HCT116 (cell line): ENCODE results near the gene OR4K5. TPM values are rescaled to one million over a fixed set of nuclear protein-coding genes. Genes with fewer than 3 reads are reported as not detected.

ENCODE experiments used
- ATAC-seq: fragments of 200-7000 bp; cut with Tn5 transposase; 2 replicates; pipeline ENCODE4 v1.9.1; 2020; ENCODE audit warnings: mild to moderate bottlenecking, moderate library complexity
- BruUV-seq: library from RNA; stranded (reverse); fragments of 400-500 nt; replicated peaks from 2 replicates; lab custom pipeline; 2021; lab: Mats Ljungman, UMichigan
- CTCF ChIA-PET: fragments of 300-600 bp; sonication (Branson Sonifier 250); formaldehyde crosslinking; loops from one replicate; lab custom pipeline; 2021; ENCODE audit warnings: antibody characterized with exemption; lab: Charles Lee
- POLR2A ChIA-PET: fragments of 300-600, 350-600 bp; sonication (Branson Sonifier 250); formaldehyde crosslinking; loops from one replicate; lab custom pipeline; 2021; ENCODE audit warnings: antibody characterized with exemption; lab: Charles Lee
- RAD21 ChIA-PET, 2 experiments: fragments of 300-600 bp; sonication (Branson Sonifier 250); formaldehyde crosslinking; loops; one replicate each; lab custom pipeline; 2023; ENCODE audit warnings: low total read pairs in 2 of 2; ENCODE audit not compliant: uncharacterized antibody in 2 of 2, unreplicated experiment in 2 of 2, low non-redundant PET in 1 of 2; lab: Charles Lee
- DNase-seq: peaks from one replicate; pipeline ENCODE4 v3.0.0-alpha.2; 2010; ENCODE audit warnings: low read depth, low spot score
- H2AFZ ChIP-seq: fragments of 200-600 bp; shearing (Covaris generic), sonication (generic); 2 replicates; pipeline ENCODE4 v1.6.1; 2017; ENCODE audit warnings: low read depth, mixed run types, mixed read lengths, antibody characterized with exemption, low read length; ENCODE audit not compliant: poor library complexity, severe bottlenecking
- H3K27ac ChIP-seq: 2 replicates; pipeline ENCODE4 v1.5.1; 2012; ENCODE audit warnings: low read depth, low read length
- H3K27me3 ChIP-seq: fragments of 200-600 bp; sonication (generic); 2 replicates; pipeline ENCODE4 v1.6.1; 2016; ENCODE audit warnings: mixed run types, low read length, mixed read lengths; ENCODE audit not compliant: insufficient read depth
- H3K36me3 ChIP-seq, 2 experiments: fragments of 200-500 bp in 1 of 2; fragments of 200-600 bp in 1 of 2; sonication (Bioruptor generic) in 1 of 2; sonication (generic) in 1 of 2; 2 replicates each; pipeline versions ENCODE4 v1.5.1 to v1.6.1; 2014 to 2016; ENCODE audit warnings: low read length in 2 of 2, inconsistent platforms in 1 of 2, mixed read lengths in 1 of 2, mixed run types in 1 of 2; ENCODE audit not compliant: insufficient read depth in 2 of 2, control insufficient read depth in 1 of 2
- H3K4me1 ChIP-seq, 2 experiments: fragments of 200-600 bp in 1 of 2; sonication (generic) in 1 of 2; 2 replicates each; pipeline versions ENCODE4 v1.5.1 to v1.6.1; 2012 to 2017; ENCODE audit warnings: low read length in 2 of 2, inconsistent platforms in 1 of 2, mild to moderate bottlenecking in 1 of 2, mixed read lengths in 1 of 2, mixed run types in 1 of 2, moderate library complexity in 1 of 2; ENCODE audit not compliant: insufficient read depth in 2 of 2, control insufficient read depth in 1 of 2
- H3K4me2 ChIP-seq: fragments of 200-600 bp; sonication (generic); 2 replicates; pipeline ENCODE4 v1.6.1; 2017; ENCODE audit warnings: mixed run types, low read length, mixed read lengths
- H3K4me3 ChIP-seq, 2 experiments: fragments of 200-600 bp in 1 of 2; sonication (generic) in 1 of 2; replicated peaks in 1 of 2; 2 replicates each; pipeline ENCODE4 v1.5.1; 2011 to 2016; ENCODE audit warnings: low read length in 2 of 2, control low read depth in 1 of 2, low read depth in 1 of 2, mild to moderate bottlenecking in 1 of 2, mixed read lengths in 1 of 2, mixed run types in 1 of 2
- H3K79me2 ChIP-seq: fragments of 200-600 bp; sonication (generic); 2 replicates; pipeline ENCODE4 v1.6.1; 2017; ENCODE audit warnings: mild to moderate bottlenecking, mixed run types, low read length, moderate library complexity, mixed read lengths; ENCODE audit not compliant: insufficient read depth
- H3K9ac ChIP-seq: fragments of 200-600 bp; sonication (generic); 2 replicates; pipeline ENCODE4 v1.6.1; 2016; ENCODE audit warnings: low read length, mixed read lengths
- H3K9me2 ChIP-seq: fragments of 200-600 bp; sonication (generic), shearing (Covaris generic); 2 replicates; pipeline ENCODE4 v1.6.1; 2017; ENCODE audit warnings: mixed run types, mild to moderate bottlenecking, moderate library complexity; ENCODE audit not compliant: insufficient read depth
- H3K9me3 ChIP-seq, 2 experiments: fragments of 200-500 bp in 1 of 2; fragments of 200-600 bp in 1 of 2; sonication (Bioruptor generic) in 1 of 2; sonication (generic) in 1 of 2; 2 replicates each; pipeline ENCODE4 v1.6.1; 2014 to 2017; ENCODE audit warnings: low read length in 2 of 2, mixed read lengths in 2 of 2, inconsistent platforms in 1 of 2, low read depth in 1 of 2, mild to moderate bottlenecking in 1 of 2, mixed run types in 1 of 2, moderate library complexity in 1 of 2; ENCODE audit not compliant: control insufficient read depth in 1 of 2, insufficient read depth in 1 of 2
- H4K20me1 ChIP-seq: fragments of 200-600 bp; sonication (generic), shearing (Covaris generic); 2 replicates; pipeline ENCODE4 v1.6.1; 2017; ENCODE audit warnings: mixed run types, mild to moderate bottlenecking, moderate library complexity; ENCODE audit not compliant: insufficient read depth
- ATF3 ChIP-seq: IDR thresholded peaks from 2 replicates; pipeline ENCODE4 v1.6.1; 2012
- CBX3 ChIP-seq: IDR thresholded peaks from 2 replicates; pipeline ENCODE4 v1.6.1; 2012; ENCODE audit warnings: low read depth
- CTCF ChIP-seq, 3 experiments: fragments of 200-600 bp in 1 of 3; sonication (generic) in 1 of 3; IDR thresholded peaks in 2 of 3; conservative IDR thresholded peaks in 1 of 3; 2 replicates each; pipeline ENCODE4 v1.5.1; 2012 to 2017; ENCODE audit warnings: low read depth in 2 of 3, low read length in 2 of 3, antibody characterized with exemption in 1 of 3, borderline replicate concordance in 1 of 3, control low read depth in 1 of 3, mild to moderate bottlenecking in 1 of 3, mixed read lengths in 1 of 3, mixed run types in 1 of 3, moderate library complexity in 1 of 3; ENCODE audit not compliant: insufficient read depth in 1 of 3
- EGR1 ChIP-seq: IDR thresholded peaks from 2 replicates; pipeline ENCODE4 v1.6.1; 2012; ENCODE audit warnings: low read depth
- ELF1 ChIP-seq: IDR thresholded peaks from 2 replicates; pipeline ENCODE4 v1.6.1; 2012; ENCODE audit warnings: low read depth, borderline replicate concordance
- EZH2phosphoT487 ChIP-seq: fragments of 200-600 bp; IDR thresholded peaks from 2 replicates; pipeline ENCODE4 v1.6.1; 2018; ENCODE audit warnings: antibody characterized with exemption, borderline replicate concordance
- FOSL1 ChIP-seq: IDR thresholded peaks from 2 replicates; pipeline ENCODE4 v1.6.1; 2012; ENCODE audit warnings: low read depth
- JUND ChIP-seq: IDR thresholded peaks from 2 replicates; pipeline ENCODE4 v1.6.1; 2012
- MAX ChIP-seq: IDR thresholded peaks from 2 replicates; pipeline ENCODE4 v1.6.1; 2012
- POLR2A ChIP-seq: IDR thresholded peaks from 2 replicates; pipeline ENCODE4 v1.7.0; 2011; ENCODE audit warnings: borderline replicate concordance; ENCODE audit not compliant: insufficient read depth, insufficient read length; ENCODE audit errors: extremely low read depth
- POLR2AphosphoS5 ChIP-seq: IDR thresholded peaks from 2 replicates; pipeline ENCODE4 v1.6.1; 2011; ENCODE audit warnings: mild to moderate bottlenecking, low read depth, low read length, moderate library complexity
- RAD21 ChIP-seq: IDR thresholded peaks from 2 replicates; pipeline ENCODE4 v1.6.1; 2012; ENCODE audit warnings: low read depth, mild to moderate bottlenecking
- REST ChIP-seq: IDR thresholded peaks from 2 replicates; pipeline ENCODE4 v1.6.1; 2012; ENCODE audit warnings: low read depth
- SIN3A ChIP-seq: IDR thresholded peaks from 2 replicates; pipeline ENCODE4 v1.6.1; 2012; ENCODE audit warnings: low read depth
- SP1 ChIP-seq: IDR thresholded peaks from 2 replicates; pipeline ENCODE4 v1.6.1; 2012; ENCODE audit warnings: low read depth
- SRF ChIP-seq: IDR thresholded peaks from 2 replicates; pipeline ENCODE4 v1.6.1; 2012; ENCODE audit warnings: low read depth
- YY1 ChIP-seq: IDR thresholded peaks from 2 replicates; pipeline ENCODE4 v1.6.1; 2011; ENCODE audit warnings: low read length, low read depth, moderate library complexity, mild to moderate bottlenecking; ENCODE audit not compliant: insufficient replicate concordance; ENCODE audit errors: extremely low read depth
- ZBTB33 ChIP-seq: IDR thresholded peaks from 2 replicates; pipeline ENCODE4 v1.6.1; 2011; ENCODE audit warnings: mild to moderate bottlenecking, low read length, moderate library complexity; ENCODE audit not compliant: insufficient replicate concordance; ENCODE audit errors: extremely low read depth
- ZNF274 ChIP-seq: fragments of 200-500 bp; sonication (Bioruptor generic); IDR thresholded peaks from 2 replicates; pipeline ENCODE4 v1.6.1; 2014; ENCODE audit warnings: mild to moderate bottlenecking, low read depth, low read length, inconsistent platforms
- intact Hi-C: fragments of 100-400 bp; cut with micrococcal nuclease; formaldehyde crosslinking; loops from 2 replicates; pipeline ENCODE4 v1.10.0; 2022
- total RNA-seq: library from RNA; stranded (reverse); gene quantifications from one replicate; pipeline ENCODE4 v1.2.1, GENCODE V29; 2021; ENCODE audit not compliant: unreplicated experiment

Gene OR4K5
- total RNA-seq, 1 experiment from 2014 or later, result not detected

- H2AFZ ChIP-seq, result no peak within 1 kb of the TSS
- DNase-seq, result no peak
- no peaks in the 10 kb centered on the region for H3K27me3 ChIP-seq
- RAD21 ChIA-PET, result no interaction called here
- no TSS peak for BruUV-seq
- no peaks in the 10 kb centered on the region; a peak in 1 of 4 replicates for H3K4me1 ChIP-seq
- H3K4me2 ChIP-seq, result no peak within 1 kb of the TSS
- no peak within 1 kb of the TSS for H3K27ac ChIP-seq
- intact Hi-C loops, result no loop called here
- H3K9me3 ChIP-seq, result peaks cover 20 to 34% of the 10 kb centered on the region in 2 experiments; a peak in 3 of 4 replicates
- no peaks in the 10 kb centered on the region for H3K36me3 ChIP-seq
- no peaks in the 10 kb centered on the region for H3K79me2 ChIP-seq
- no peak within 1 kb of the TSS for H3K4me3 ChIP-seq
- POLR2A ChIA-PET, result no interaction called here
- no peak for TF ChIP-seq SIN3A
- TF ChIP-seq ZNF274, result no peak
- TF ChIP-seq EZH2phosphoT487, result no peak
- TF ChIP-seq POLR2A, result no peak
- TF ChIP-seq SRF, result no peak
- TF ChIP-seq CBX3, result no peak
- TF ChIP-seq ATF3, result no peak
- no peak for TF ChIP-seq POLR2AphosphoS5
- no peak for TF ChIP-seq MAX
- TF ChIP-seq ZBTB33, result no peak
- no peak for TF ChIP-seq CTCF (IDR thresholded peaks at IDR 0.05 in 2 of 3, conservative IDR thresholded peaks at IDR 0.05 in 1 of 3; ENCODE audit: borderline replicate concordance in 1 of 3, insufficient read depth in 1 of 3, low read depth in 2 of 3, low read length in 2 of 3)
- no peak for TF ChIP-seq ELF1
- TF ChIP-seq JUND, result no peak
- no peak for TF ChIP-seq YY1
- TF ChIP-seq REST, result no peak
- TF ChIP-seq SP1, result no peak
- no peak for TF ChIP-seq FOSL1
- TF ChIP-seq RAD21, result no peak
- TF ChIP-seq EGR1, result no peak
- CTCF ChIA-PET, result no interaction called here
- H4K20me1 ChIP-seq, result no peaks in the 10 kb centered on the region
- ATAC-seq, result no peak
- no peak within 1 kb of the TSS for H3K9ac ChIP-seq
- no peaks in the 10 kb centered on the region for H3K9me2 ChIP-seq
These were observed 45.6 kb upstream of the OR4K5 start, which contains the start of gene OR4K2 for GRCh38 chr14:19874842-19875241. Gene OR4K2 (plus strand): TSS chr14:19875142. CDS start chr14:19876268, 1,126 bp downstream.
